GM12878 (cell line): ENCODE results near the gene RHOB. TPM values are rescaled to one million over a fixed set of nuclear protein-coding genes. Genes with fewer than 3 reads are reported as not detected.

ENCODE experiments used
- ATAC-seq: fragments of 200-7000 bp; cut with Tn5 transposase; 3 replicates; pipeline ENCODE4 v1.9.1; 2020; ENCODE audit warnings: mild to moderate bottlenecking, moderate library complexity
- BruUV-seq: library from RNA; stranded (reverse); fragments of 400-500 nt; replicated peaks from 2 replicates; lab custom pipeline; 2021; lab: Mats Ljungman, UMichigan
- CTCF ChIA-PET: fragments of 300-600 bp; sonication (Branson Sonifier 250); formaldehyde crosslinking; extraction: SDS; loops from one replicate; lab custom pipeline; 2021; ENCODE audit warnings: inconsistent platforms; lab: Yijun Ruan, JAX
- POLR2A ChIA-PET: fragments of 350-600 bp; formaldehyde crosslinking; extraction: SDS; loops from one replicate; lab custom pipeline; 2021; ENCODE audit warnings: inconsistent platforms; lab: Charles Lee
- RAD21 ChIA-PET: fragments of 300-600 bp; sonication (Branson Sonifier 250); formaldehyde crosslinking; loops from one replicate; lab custom pipeline; 2023; ENCODE audit warnings: antibody characterized with exemption; ENCODE audit not compliant: unreplicated experiment; lab: Charles Lee
- SMC1A ChIA-PET: fragments of 300-600 bp; sonication (Branson Sonifier 250); formaldehyde crosslinking; loops from one replicate; lab custom pipeline; 2023; ENCODE audit not compliant: unreplicated experiment, uncharacterized antibody; lab: Charles Lee
- DNase-seq: peaks from one replicate; pipeline ENCODE4 v3.0.0-alpha.2; 2011; ENCODE audit warnings: low read depth, low spot score
- FAIRE-seq: peaks from 3 replicates; lab custom pipeline; 2011; peaks lifted over from hg19 to GRCh38; lab: Jason Lieb, UNC
- H2AFZ ChIP-seq: 2 replicates; pipeline ENCODE4 v1.6.0; 2011; ENCODE audit warnings: low read depth, low read length, control low read depth; ENCODE audit not compliant: control insufficient read depth
- H3K27ac ChIP-seq: 2 replicates; pipeline ENCODE4 v1.5.1; 2011; ENCODE audit warnings: control low read depth; ENCODE audit not compliant: control insufficient read depth, insufficient read depth
- H3K27me3 ChIP-seq, 2 experiments: replicated peaks in 1 of 2; 2 replicates each; pipeline versions ENCODE4 v1.6.0 to v1.6.1; 2011; ENCODE audit warnings: low read length in 1 of 2; ENCODE audit not compliant: control insufficient read depth in 2 of 2, insufficient read depth in 2 of 2
- H3K36me3 ChIP-seq, 2 experiments: 2 replicates each; pipeline ENCODE4 v1.5.1; 2011; ENCODE audit warnings: low read length in 1 of 2; ENCODE audit not compliant: control insufficient read depth in 2 of 2, insufficient read depth in 2 of 2
- H3K4me1 ChIP-seq: 2 replicates; pipeline ENCODE4 v1.6.1; 2011; ENCODE audit warnings: mild to moderate bottlenecking, low read length, moderate library complexity, mixed read lengths; ENCODE audit not compliant: control insufficient read depth, insufficient read depth
- H3K4me2 ChIP-seq: 2 replicates; pipeline ENCODE4 v1.6.0; 2011; ENCODE audit warnings: control low read depth; ENCODE audit not compliant: control insufficient read depth, insufficient read depth
- H3K4me3 ChIP-seq: fragments of 200-600 bp; sonication (generic); 2 replicates; pipeline ENCODE4 v1.5.1; 2016
- H3K79me2 ChIP-seq: 2 replicates; pipeline ENCODE4 v1.6.0; 2011; ENCODE audit warnings: low read length; ENCODE audit not compliant: control insufficient read depth, insufficient read depth
- H3K9ac ChIP-seq: 2 replicates; pipeline ENCODE4 v1.8.0; 2011; ENCODE audit warnings: low read length, control low read depth, mixed read lengths; ENCODE audit not compliant: control insufficient read depth, insufficient read depth
- H3K9me3 ChIP-seq: replicated peaks from 3 replicates; pipeline ENCODE4 v1.5.1; 2011; ENCODE audit warnings: mild to moderate bottlenecking, low read length; ENCODE audit not compliant: control insufficient read depth, insufficient read depth
- H4K20me1 ChIP-seq: 2 replicates; pipeline ENCODE4 v1.6.0; 2011; ENCODE audit not compliant: control insufficient read depth, insufficient read depth
- ATF2 ChIP-seq: IDR thresholded peaks from 2 replicates; pipeline ENCODE4 v1.6.1; 2012; ENCODE audit warnings: low read length, inconsistent platforms
- EGR1 ChIP-seq, 2 experiments: IDR thresholded peaks; 1 replicate in 1 of 2; 2 replicates in 1 of 2; pipeline ENCODE4 v1.6.1; 2011 to 2012; ENCODE audit warnings: low read depth in 2 of 2, low read length in 2 of 2, borderline replicate concordance in 1 of 2, mild to moderate bottlenecking in 1 of 2, moderate library complexity in 1 of 2
- IKZF1 ChIP-seq: fragments of 450-650 bp; conservative IDR thresholded peaks from 2 replicates; pipeline ENCODE4 v1.6.1; 2017; ENCODE audit warnings: antibody characterized with exemption, mild to moderate bottlenecking
- NR2C2 ChIP-seq: IDR thresholded peaks from 2 replicates; pipeline ENCODE4 v1.6.1; 2011; ENCODE audit warnings: borderline replicate concordance, low read depth; ENCODE audit not compliant: control insufficient read depth, insufficient read length
- TARDBP ChIP-seq: IDR thresholded peaks from 2 replicates; pipeline ENCODE4 v1.6.1; 2016; ENCODE audit warnings: borderline replicate concordance
- WGBS: methylation state at CpG from one replicate; pipeline ENCODE4 v1.1.6; 2016; ENCODE audit warnings: low lambda C conversion rate; ENCODE audit not compliant: insufficient replicate concordance, insufficient coverage; ENCODE audit errors: missing lambda C conversion rate; 5-methylcytosine and 5-hydroxymethylcytosine counted together
- in situ Hi-C: fragments of 300-500 bp; cut with MboI; formaldehyde crosslinking; loops from 9 replicates; pipeline ENCODE4 v1.14.3; 2018; ENCODE audit warnings: mixed read lengths
- intact Hi-C: fragments of 100-400 bp; cut with micrococcal nuclease; formaldehyde crosslinking; loops from one replicate; pipeline ENCODE4 v1.14.2; 2022; ENCODE audit not compliant: unreplicated experiment
- polyA plus RNA-seq, 11 experiments: library from polyadenylated mRNA; depleted of rRNA in 4 of 11; unstranded in 6 of 11; stranded (reverse) in 5 of 11; fragments of >200 nt; fragmentation: Nextera tagmentation in 4 of 11; fragmentation: Illumina TruSeq in 1 of 11; extraction: Ambion mirVana in 4 of 11; extraction: Trizol in 1 of 11; gene quantifications; 1 replicate in 1 of 11; 2 replicates in 10 of 11; pipeline versions ENCODE4 v1.2.1 to v1.2.3, GENCODE V29; 2011 to 2016; ENCODE audit warnings: inconsistent platforms in 2 of 11, missing spikeins in 2 of 11, low read depth in 1 of 11
- total RNA-seq, 4 experiments: library from RNA; depleted of rRNA in 3 of 4; stranded (reverse); fragments of >200 nt in 3 of 4; fragmentation: Illumina TruSeq in 1 of 4; extraction: Trizol in 1 of 4; gene quantifications; 2 replicates each; pipeline versions ENCODE4 v1.2.1 to v1.2.3, GENCODE V29; 2013 to 2021
- TF ChIP-seq, protein P1 (sequence below): fragments of 450-650 bp; IDR thresholded peaks from 2 replicates; pipeline ENCODE4 v1.6.1; 2017; ENCODE audit warnings: low read depth, mild to moderate bottlenecking, moderate library complexity
- TF ChIP-seq, protein P2 (sequence below): fragments of 450-650 bp; IDR thresholded peaks from 2 replicates; pipeline ENCODE4 v1.6.1; 2017; ENCODE audit warnings: borderline replicate concordance
- TF ChIP-seq, protein P3 (sequence below): fragments of 450-650 bp; IDR thresholded peaks from 2 replicates; pipeline ENCODE4 v1.6.1; 2017; ENCODE audit warnings: mild to moderate bottlenecking, moderate library complexity

The RHOB gene
- total and polyA plus RNA-seq, 10 of the 15 experiments (the other 5 are each of a cell fraction or from before 2014, with no cell fraction given): 0.03 to 4.5 (median 1.2) TPM

GRCh38 chr2:20494241-20494640 is 47.4 kb downstream of the RHOB start:
- no peaks in the 10 kb centered on the region for H3K79me2 ChIP-seq
- no peaks in the 10 kb centered on the region for H3K9me3 ChIP-seq
- H4K20me1 ChIP-seq: no peaks in the 10 kb centered on the region
- ATAC-seq (no peak), FAIRE-seq (no peak), DNase-seq (no peak)
- ChIA-PET POLR2A (no interaction called here), SMC1A (interaction anchor here (1.1 kb wide), 1 partner anchor 107 kb away, joined by 3 read pairs; no protein-coding TSS in a partner anchor), RAD21 (no interaction called here), CTCF (interaction anchor here (1.3 kb wide), 1 partner anchor 83 kb away, joined by 3 read pairs; no protein-coding TSS in a partner anchor)
- no peak overlapping the region for H3K9ac ChIP-seq
- no peak overlapping the region for H3K4me3 ChIP-seq
- BruUV-seq: no TSS peak
- TF ChIP-seq EGR1 (IDR thresholded peaks at IDR 0.05; ENCODE audit: borderline replicate concordance in 1 of 2, low read depth in 2 of 2, low read length in 2 of 2): no peak
- TF ChIP-seq IKZF1: no peak
- TF ChIP-seq, protein P1, sequence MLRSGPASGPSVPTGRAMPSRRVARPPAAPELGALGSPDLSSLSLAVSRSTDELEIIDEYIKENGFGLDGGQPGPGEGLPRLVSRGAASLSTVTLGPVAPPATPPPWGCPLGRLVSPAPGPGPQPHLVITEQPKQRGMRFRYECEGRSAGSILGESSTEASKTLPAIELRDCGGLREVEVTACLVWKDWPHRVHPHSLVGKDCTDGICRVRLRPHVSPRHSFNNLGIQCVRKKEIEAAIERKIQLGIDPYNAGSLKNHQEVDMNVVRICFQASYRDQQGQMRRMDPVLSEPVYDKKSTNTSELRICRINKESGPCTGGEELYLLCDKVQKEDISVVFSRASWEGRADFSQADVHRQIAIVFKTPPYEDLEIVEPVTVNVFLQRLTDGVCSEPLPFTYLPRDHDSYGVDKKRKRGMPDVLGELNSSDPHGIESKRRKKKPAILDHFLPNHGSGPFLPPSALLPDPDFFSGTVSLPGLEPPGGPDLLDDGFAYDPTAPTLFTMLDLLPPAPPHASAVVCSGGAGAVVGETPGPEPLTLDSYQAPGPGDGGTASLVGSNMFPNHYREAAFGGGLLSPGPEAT: no peak
- TF ChIP-seq NR2C2: no peak
- TF ChIP-seq, protein P2, sequence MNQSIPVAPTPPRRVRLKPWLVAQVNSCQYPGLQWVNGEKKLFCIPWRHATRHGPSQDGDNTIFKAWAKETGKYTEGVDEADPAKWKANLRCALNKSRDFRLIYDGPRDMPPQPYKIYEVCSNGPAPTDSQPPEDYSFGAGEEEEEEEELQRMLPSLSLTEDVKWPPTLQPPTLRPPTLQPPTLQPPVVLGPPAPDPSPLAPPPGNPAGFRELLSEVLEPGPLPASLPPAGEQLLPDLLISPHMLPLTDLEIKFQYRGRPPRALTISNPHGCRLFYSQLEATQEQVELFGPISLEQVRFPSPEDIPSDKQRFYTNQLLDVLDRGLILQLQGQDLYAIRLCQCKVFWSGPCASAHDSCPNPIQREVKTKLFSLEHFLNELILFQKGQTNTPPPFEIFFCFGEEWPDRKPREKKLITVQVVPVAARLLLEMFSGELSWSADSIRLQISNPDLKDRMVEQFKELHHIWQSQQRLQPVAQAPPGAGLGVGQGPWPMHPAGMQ: no peak
- no peak for TF ChIP-seq TARDBP
- TF ChIP-seq, protein P3, sequence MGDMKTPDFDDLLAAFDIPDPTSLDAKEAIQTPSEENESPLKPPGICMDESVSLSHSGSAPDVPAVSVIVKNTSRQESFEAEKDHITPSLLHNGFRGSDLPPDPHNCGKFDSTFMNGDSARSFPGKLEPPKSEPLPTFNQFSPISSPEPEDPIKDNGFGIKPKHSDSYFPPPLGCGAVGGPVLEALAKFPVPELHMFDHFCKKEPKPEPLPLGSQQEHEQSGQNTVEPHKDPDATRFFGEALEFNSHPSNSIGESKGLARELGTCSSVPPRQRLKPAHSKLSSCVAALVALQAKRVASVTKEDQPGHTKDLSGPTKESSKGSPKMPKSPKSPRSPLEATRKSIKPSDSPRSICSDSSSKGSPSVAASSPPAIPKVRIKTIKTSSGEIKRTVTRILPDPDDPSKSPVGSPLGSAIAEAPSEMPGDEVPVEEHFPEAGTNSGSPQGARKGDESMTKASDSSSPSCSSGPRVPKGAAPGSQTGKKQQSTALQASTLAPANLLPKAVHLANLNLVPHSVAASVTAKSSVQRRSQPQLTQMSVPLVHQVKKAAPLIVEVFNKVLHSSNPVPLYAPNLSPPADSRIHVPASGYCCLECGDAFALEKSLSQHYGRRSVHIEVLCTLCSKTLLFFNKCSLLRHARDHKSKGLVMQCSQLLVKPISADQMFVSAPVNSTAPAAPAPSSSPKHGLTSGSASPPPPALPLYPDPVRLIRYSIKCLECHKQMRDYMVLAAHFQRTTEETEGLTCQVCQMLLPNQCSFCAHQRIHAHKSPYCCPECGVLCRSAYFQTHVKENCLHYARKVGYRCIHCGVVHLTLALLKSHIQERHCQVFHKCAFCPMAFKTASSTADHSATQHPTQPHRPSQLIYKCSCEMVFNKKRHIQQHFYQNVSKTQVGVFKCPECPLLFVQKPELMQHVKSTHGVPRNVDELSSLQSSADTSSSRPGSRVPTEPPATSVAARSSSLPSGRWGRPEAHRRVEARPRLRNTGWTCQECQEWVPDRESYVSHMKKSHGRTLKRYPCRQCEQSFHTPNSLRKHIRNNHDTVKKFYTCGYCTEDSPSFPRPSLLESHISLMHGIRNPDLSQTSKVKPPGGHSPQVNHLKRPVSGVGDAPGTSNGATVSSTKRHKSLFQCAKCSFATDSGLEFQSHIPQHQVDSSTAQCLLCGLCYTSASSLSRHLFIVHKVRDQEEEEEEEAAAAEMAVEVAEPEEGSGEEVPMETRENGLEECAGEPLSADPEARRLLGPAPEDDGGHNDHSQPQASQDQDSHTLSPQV: no peak
- no peak for TF ChIP-seq ATF2
- H3K36me3 ChIP-seq: no peaks in the 10 kb centered on the region
- H3K27ac ChIP-seq: no peak overlapping the region
- no peaks in the 10 kb centered on the region for H3K4me1 ChIP-seq
- H3K4me2 ChIP-seq: no peak overlapping the region
- 0% methylated on average over 1 of the region's 1 CpG for WGBS
- H2AFZ ChIP-seq: no peak overlapping the region
- H3K27me3 ChIP-seq: no peaks in the 10 kb centered on the region; a peak in 1 of 4 replicates
- in situ Hi-C loops (no loop called here), intact Hi-C loops (no loop called here)
